ENCODE measurements around the gene DLG2.

Gene DLG2

GRCh38 chr11:85096939-85097338 lies 530.2 kb downstream of the DLG2 start:
- TF ChIP-seq FOXM1 (IDR thresholded peaks at IDR 0.05; ENCODE audit: borderline replicate concordance, low read depth) (no peak), ZBTB7A (IDR thresholded peaks at IDR 0.05; ENCODE audit: low read depth) (no peak), TEAD4 (IDR thresholded peaks at IDR 0.05) (no peak), TCF12 (IDR thresholded peaks at IDR 0.05; ENCODE audit: low read depth) (no peak), REST (IDR thresholded peaks at IDR 0.05; ENCODE audit: low read depth) (no peak), NFIC (IDR thresholded peaks at IDR 0.05) (no peak), CREB1 (IDR thresholded peaks at IDR 0.05; ENCODE audit: low read depth) (no peak), YY1 (IDR thresholded peaks at IDR 0.05; ENCODE audit: low read depth) (no peak), USF1 (IDR thresholded peaks at IDR 0.05) (no peak), RAD21 (IDR thresholded peaks at IDR 0.05; ENCODE audit: low read depth) (no peak), EGR1 (IDR thresholded peaks at IDR 0.05) (no peak), TAF1 (IDR thresholded peaks at IDR 0.05; ENCODE audit: low read depth) (no peak)

- TF ChIP-seq EGR1 (IDR thresholded peaks at IDR 0.05) (no peak), TEAD4 (IDR thresholded peaks at IDR 0.05) (no peak), TCF12 (IDR thresholded peaks at IDR 0.05; ENCODE audit: low read depth) (no peak), CREB1 (IDR thresholded peaks at IDR 0.05; ENCODE audit: low read depth) (no peak), ZBTB7A (IDR thresholded peaks at IDR 0.05; ENCODE audit: low read depth) (no peak), CEBPB (IDR thresholded peaks at IDR 0.05) (no peak), MAX (IDR thresholded peaks at IDR 0.05) (no peak), TAF1 (IDR thresholded peaks at IDR 0.05; ENCODE audit: low read depth) (no peak)
Measured at GRCh38 chr11:85095239-85095638, 531.9 kb downstream of the DLG2 start.

- TF ChIP-seq MAX (IDR thresholded peaks at IDR 0.05) (no peak), TEAD4 (IDR thresholded peaks at IDR 0.05) (no peak), NFIC (IDR thresholded peaks at IDR 0.05) (no peak)
Measured at GRCh38 chr11:85094795-85095194, 532.3 kb downstream of the DLG2 start.

- TF ChIP-seq REST (IDR thresholded peaks at IDR 0.05; ENCODE audit: low read depth) = no peak
- TF ChIP-seq CEBPB (IDR thresholded peaks at IDR 0.05) = no peak
- TF ChIP-seq USF1 (IDR thresholded peaks at IDR 0.05) = no peak
- no peak for TF ChIP-seq TCF12 (IDR thresholded peaks at IDR 0.05; ENCODE audit: low read depth)
- TF ChIP-seq NFIC (IDR thresholded peaks at IDR 0.05) = no peak
- no peak for TF ChIP-seq TEAD4 (IDR thresholded peaks at IDR 0.05)
- TF ChIP-seq ZBTB7A (IDR thresholded peaks at IDR 0.05; ENCODE audit: low read depth) = no peak
- TF ChIP-seq MAX (IDR thresholded peaks at IDR 0.05) = no peak
Measured at GRCh38 chr11:85089654-85090053, 537.5 kb downstream of the DLG2 start.

GRCh38 chr11:85088286-85088685 lies 538.9 kb downstream of the DLG2 start:
- TF ChIP-seq RAD21 (IDR thresholded peaks at IDR 0.05; ENCODE audit: low read depth) = no peak
- no peak for TF ChIP-seq EP300 (IDR thresholded peaks at IDR 0.05; ENCODE audit: borderline replicate concordance)
- no peak for TF ChIP-seq MAX (IDR thresholded peaks at IDR 0.05)
- TF ChIP-seq EGR1 (IDR thresholded peaks at IDR 0.05) = no peak

GRCh38 chr11:85086504-85087284 lies 540.5 kb downstream of the DLG2 start:
- TF ChIP-seq REST (IDR thresholded peaks at IDR 0.05; ENCODE audit: low read depth) (no peak), YY1 (IDR thresholded peaks at IDR 0.05; ENCODE audit: low read depth) (no peak), RAD21 (IDR thresholded peaks at IDR 0.05; ENCODE audit: low read depth) (no peak), TCF12 (IDR thresholded peaks at IDR 0.05; ENCODE audit: low read depth) (no peak), EGR1 (IDR thresholded peaks at IDR 0.05) (no peak), TEAD4 (IDR thresholded peaks at IDR 0.05) (no peak), FOXM1 (IDR thresholded peaks at IDR 0.05; ENCODE audit: borderline replicate concordance, low read depth) (no peak), USF1 (IDR thresholded peaks at IDR 0.05) (no peak), MAX (IDR thresholded peaks at IDR 0.05) (no peak)
